Left ventricle myocardium superior (tissue), 1 donor: ENCODE results near the gene TRIM37. TPM values are rescaled to one million over a fixed set of nuclear protein-coding genes. Genes with fewer than 3 reads are reported as not detected.

Source experiments
- ATAC-seq: fragments of 200-7000 bp; cut with Tn5 transposase; one replicate; pipeline ENCODE4 v1.9.1; 2020; ENCODE audit warnings: mild to moderate bottlenecking, moderate library complexity
- DNase-seq: peaks from one replicate; pipeline ENCODE4 v3.0.0-alpha.2; 2020
- intact Hi-C: fragments of 100-400 bp; cut with micrococcal nuclease; formaldehyde crosslinking; loops from one replicate; pipeline ENCODE4 v1.11.0; 2022
- total RNA-seq: library from RNA; stranded (reverse); fragmentation: NEBNext Ultra II Directional; extraction: Animal tissue kit (Norgen Biotek cat#: 25700); gene quantifications from one replicate; pipeline ENCODE4 v1.2.1, GENCODE V29; 2021
- donor health status: DM: no; HTN: yes; CAD: no; lungs with severe emphysema.

TRIM37 gene
- total RNA-seq, 1 donor from 2014 or later: 19.4 TPM

DNA sequence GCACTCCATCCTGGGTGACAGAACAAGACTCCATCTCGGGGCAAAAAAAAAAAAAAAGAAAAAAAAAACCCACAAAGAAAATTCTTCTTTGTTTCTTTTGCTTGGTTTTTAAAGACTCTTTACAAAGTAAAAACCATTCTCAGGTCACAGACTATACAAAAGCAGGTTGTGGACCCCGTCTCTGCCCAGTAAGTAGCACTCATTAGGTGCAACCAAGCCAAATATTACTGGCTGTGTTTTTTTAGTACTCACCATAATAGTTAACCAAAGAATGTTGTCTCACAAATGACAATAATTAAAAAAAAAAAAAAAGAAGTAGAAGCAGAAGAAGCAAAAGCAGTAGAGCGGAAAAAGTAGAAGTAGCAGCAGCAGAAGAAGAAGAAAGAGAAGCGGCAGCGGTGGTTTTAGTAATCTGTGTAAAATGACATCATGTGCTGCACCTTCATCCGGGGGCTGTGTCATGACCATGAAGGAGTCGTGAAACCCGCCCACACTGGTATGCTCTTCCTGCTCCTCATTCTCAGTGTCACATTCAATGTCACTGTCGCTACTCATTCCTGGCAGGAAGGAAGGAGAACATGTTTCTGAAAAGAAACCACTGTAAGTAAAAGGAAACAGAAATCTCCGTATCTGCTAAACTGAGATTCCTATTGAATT lies 105.4 kb downstream of the TRIM37 start:
- DNase-seq (no peak), ATAC-seq (peak; percentile 51)
- intact Hi-C loops: loop anchor here (10.0 kb wide), 1 partner anchor 486 kb away; the partner anchor contains the start of gene MTMR4

DNA sequence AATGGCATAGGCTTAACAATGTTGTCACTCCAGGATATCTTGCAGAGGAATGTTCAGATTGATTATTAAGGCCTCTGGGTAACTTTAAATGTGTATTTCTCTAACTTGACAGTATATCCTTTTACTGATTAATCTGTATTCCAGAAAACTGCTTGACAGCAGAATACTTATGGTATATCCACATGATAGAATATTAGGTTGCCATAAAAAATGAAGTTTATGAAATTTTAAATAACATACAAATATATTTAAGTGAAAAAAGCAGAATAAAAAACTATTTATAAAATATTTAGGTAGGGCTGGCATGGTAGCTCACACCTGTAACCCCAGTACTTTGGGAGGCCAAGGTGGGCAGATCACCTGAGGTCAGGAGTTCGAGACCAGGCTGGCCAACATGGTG lies 106.7 kb downstream of the TRIM37 start:
- DNase-seq: no peak
- no peak for ATAC-seq
- intact Hi-C loops: loop anchor here (10.0 kb wide), 1 partner anchor 485 kb away; the partner anchor contains the start of gene MTMR4

- DNase-seq (no peak), ATAC-seq (no peak)
- intact Hi-C loops: no loop called here
Observed at GRCh38 chr17:58999500-58999899, 107.2 kb downstream of the TRIM37 start.

GRCh38 chr17:58998871-58999270 lies 107.8 kb downstream of the TRIM37 start:
- DNase-seq (no peak), ATAC-seq (no peak)
- intact Hi-C loops: no loop called here

DNA sequence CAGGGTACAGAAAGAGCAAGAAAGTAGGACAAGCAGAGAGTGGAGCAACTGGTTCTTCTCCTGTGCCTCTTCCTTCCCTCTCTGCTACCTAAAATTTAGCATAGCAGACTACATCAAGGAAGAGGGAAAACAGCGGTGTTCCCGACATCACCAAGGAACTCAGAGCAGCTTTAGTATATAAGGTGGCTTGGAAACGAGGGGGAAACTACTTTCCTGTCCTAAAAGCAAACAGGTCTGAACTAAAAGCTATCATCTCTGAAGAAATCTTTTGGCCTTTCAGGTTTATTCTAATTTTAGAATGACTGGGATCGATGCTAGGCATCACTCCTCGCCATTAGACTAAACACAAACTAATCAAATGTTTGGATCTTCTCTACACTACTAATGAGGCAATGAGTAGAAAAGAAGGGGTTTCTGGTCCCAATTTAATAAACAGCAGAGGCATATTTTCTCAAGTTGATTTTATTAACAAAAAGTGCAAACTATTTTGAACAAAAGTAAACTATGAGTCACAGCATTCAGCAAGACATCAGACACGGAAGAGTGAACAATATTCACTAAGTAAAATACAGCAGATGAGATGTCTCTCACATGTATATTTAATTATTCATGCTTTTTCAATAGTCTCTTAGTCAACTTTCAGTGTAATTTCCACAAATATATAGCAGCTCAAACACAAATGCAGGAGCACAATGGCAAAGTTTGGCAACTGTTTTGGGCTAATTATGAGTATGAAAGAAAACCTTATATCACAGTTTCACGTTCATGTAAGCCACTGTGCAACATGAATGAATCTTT lies 108.7 kb downstream of the TRIM37 start:
- no peak for ATAC-seq
- no peak for DNase-seq
- intact Hi-C loops: no loop called here

DNA sequence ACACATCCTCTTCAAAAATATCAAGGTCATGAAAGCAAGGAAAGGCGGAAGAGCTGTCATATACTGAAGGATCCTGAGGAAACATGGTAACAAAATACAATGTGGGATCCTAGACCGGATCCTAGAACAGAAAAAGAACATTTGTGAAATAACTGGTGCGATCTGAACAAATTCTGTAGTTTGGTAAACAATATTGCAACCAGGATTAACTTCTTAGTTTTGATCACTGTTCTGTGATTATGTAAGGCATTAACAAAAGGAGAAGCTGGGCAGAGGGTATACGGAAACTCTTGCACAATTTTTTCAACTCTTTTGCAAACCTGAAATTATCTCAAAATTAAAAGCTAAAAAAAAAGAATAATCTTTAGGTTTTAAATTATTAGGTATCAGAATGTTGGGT lies 109.7 kb downstream of the TRIM37 start:
- intact Hi-C loops: no loop called here
- no peak for ATAC-seq
- no peak for DNase-seq

DNA sequence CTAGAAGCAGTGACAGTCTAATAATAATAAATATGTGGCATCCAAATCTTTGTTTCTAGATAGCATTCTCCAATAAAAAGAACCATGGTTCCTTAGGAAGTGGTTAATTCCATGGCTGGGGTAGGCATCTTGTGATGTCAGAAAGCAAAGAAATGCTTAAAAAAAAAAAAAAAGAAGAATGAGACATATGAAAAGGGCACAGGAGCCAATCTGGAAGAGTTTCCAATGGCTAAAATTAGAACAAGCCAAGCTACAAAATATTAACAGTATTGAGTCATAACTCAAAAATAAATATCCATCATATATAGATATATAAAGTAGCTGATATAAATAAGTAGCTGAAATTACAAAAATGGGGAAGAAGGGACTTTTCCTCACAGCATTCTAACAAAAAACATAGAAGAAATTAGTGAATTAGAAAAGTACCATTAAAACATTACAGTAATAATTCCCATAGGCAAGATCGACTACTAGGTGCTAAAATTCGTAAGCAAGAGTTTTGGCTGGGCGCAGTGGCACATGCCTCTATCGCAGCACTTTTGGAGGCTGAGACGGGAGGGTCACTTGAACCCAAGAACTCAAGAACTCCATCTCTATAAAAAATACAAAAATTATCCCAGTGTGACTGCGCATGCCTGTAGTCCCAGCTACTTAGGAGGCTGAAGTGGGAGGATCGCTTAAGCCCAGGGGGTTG lies 111.3 kb downstream of the TRIM37 start:
- DNase-seq (no peak), ATAC-seq (peak; percentile 35)
- intact Hi-C loops: no loop called here

- DNase-seq (no peak), ATAC-seq (no peak)
- intact Hi-C loops: no loop called here
Observed at GRCh38 chr17:58993311-58993710, 113.4 kb downstream of the TRIM37 start.

DNA sequence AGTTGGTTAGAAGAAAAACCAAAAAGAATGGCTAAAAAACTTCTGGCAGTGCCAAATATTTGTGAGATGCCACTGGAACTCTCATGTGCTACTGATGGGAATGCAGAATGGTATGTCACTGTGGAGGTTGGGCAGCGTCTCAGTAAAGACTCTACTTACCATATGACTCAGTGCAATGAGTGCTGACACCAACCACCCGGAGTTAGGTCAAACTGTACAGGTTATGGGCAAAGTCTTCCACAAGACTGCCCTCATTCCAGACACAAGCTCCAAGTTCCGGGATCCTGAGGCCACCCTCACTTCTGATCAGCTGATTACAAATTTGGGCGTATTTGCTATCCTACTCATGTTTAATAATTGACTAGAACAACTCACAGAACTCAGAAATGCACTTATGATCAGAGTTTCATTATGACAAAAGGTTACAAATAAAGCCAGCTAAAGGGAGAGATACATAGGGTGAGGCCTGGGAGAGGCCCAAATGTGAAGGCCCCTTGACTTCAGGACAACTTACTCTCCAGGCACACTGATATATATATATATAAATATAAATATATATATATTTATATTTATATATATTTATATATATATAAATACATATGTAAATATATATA lies 114.9 kb downstream of the TRIM37 start:
- ATAC-seq (no peak), DNase-seq (no peak)
- intact Hi-C loops: no loop called here

DNA sequence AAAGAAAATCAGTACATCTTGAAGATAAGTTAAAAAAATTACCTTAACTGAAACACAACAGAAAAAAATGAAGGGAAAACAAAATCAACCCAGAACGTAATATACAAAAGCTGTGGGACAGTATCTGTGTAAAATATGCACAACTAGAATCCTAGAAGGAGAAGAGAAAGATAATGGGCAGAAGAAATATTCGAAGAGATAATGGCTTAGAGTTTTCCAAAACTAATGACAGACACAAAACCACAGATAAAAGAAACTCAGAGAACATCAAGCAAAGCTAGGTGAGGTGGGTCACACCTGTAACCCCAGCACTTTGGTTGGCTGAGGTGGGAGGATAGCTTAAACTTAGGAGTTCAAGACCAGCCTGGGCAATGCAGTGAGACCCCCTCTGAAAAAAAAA lies 117.1 kb downstream of the TRIM37 start:
- DNase-seq: no peak

GRCh38 chr17:58985971-58986370 lies 120.7 kb downstream of the TRIM37 start:
- intact Hi-C loops: no loop called here
- ATAC-seq: no peak
- DNase-seq: no peak

More for the DNA sequence above, 117.1 kb downstream of the TRIM37 start:
- intact Hi-C loops: no loop called here
- no peak for ATAC-seq

DNA sequence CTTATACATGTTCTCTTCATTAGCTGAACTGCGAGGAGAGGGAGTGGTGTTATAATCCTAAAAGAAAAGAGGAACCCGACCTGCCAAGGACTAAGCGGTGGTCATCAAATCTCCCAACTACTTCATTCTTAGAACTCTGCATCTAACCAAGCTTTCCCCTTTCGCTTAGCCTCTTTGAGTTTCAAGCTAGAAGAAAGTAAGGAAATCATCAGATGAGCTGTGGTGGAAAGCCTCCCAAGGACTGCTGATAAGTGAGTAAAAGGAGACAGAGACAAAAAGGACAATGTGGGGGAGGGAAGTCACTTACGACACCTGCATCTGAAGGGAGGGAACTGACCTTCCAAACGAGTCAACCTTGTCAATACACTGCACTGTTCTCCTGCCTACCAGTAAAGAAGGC lies 121.3 kb downstream of the TRIM37 start:
- no peak for ATAC-seq
- intact Hi-C loops: no loop called here

GRCh38 chr17:58982626-58983025 lies 124.1 kb downstream of the TRIM37 start:
- intact Hi-C loops: no loop called here
- no peak for ATAC-seq
- no peak for DNase-seq

More for the DNA sequence above, 121.3 kb downstream of the TRIM37 start:
- no peak for DNase-seq

DNA sequence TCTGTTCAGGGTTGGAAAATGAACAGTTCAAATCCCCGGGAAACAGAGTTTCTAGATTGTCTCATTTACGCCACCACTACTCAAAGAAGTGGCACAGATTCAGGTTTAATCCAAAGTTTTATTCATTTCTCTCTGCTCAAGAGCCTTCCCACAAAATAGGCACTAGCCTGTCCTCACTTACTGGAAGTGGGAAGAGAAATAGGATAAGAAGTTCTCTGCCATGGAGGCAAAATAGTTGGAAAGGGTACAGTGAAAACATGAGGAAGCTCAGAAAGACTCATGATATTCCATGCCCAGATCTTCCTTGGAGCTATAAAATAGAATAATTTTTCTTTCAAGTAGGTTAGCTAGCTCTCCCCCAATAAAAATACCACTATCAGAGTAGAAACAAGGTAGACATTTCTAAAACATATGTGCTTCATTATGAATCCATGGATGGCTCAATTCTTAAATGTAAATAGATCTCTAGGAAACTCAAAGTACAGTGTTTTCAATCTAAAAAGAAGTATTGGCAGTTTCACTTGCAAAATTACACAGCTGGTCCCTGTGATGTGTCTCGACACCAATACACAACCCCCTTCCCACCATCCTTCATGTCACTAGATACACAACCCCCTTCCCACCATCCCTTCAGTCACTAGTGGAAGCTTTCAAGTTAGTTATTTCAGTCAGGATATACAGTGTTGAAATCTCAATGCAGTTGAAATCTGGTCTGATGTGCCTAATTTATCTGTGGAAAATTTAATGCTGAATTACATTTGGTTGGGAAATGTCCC lies 125.8 kb downstream of the TRIM37 start:
- DNase-seq (no peak), ATAC-seq (no peak)
- intact Hi-C loops: no loop called here

DNA sequence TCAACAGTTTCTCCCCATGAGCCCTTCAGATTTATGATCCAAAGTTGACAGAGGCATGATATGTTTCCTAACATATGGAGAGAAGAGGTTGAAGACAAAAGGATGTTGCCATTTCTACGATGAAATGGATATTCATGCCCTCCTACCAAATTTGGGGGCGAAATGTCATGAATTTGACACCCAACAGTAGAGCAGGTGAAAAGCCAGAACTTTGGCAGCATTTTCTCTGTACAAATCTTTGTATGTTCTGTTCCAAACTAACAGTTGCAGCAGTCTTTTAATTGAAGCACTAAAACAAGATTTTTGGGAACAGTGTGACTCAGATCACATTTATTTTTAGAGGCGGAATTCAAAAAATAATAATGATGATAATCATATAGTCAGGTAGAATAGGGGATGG lies 130.1 kb downstream of the TRIM37 start:
- ATAC-seq (no peak), DNase-seq (no peak)
- intact Hi-C loops: no loop called here

DNA sequence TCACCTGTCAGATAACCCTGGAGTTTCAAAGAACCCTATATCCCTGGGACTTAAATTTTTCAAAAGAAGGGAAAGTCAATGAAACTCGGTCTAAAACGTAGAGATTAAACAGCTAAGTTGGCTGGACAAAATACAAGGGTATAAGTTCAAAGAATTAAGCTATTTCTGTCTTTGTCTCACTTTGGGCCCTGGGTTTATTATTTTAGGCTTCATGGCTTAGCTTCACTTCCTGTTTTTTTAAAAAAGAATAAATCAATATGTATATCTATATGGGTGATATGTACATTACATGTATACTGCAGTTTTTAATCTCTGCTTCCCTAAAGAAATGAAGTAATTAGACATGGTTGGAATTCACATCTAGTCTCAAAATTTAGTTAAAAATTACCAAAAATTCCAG lies 132.3 kb downstream of the TRIM37 start:
- DNase-seq (no peak), ATAC-seq (no peak)
- intact Hi-C loops: no loop called here

DNA sequence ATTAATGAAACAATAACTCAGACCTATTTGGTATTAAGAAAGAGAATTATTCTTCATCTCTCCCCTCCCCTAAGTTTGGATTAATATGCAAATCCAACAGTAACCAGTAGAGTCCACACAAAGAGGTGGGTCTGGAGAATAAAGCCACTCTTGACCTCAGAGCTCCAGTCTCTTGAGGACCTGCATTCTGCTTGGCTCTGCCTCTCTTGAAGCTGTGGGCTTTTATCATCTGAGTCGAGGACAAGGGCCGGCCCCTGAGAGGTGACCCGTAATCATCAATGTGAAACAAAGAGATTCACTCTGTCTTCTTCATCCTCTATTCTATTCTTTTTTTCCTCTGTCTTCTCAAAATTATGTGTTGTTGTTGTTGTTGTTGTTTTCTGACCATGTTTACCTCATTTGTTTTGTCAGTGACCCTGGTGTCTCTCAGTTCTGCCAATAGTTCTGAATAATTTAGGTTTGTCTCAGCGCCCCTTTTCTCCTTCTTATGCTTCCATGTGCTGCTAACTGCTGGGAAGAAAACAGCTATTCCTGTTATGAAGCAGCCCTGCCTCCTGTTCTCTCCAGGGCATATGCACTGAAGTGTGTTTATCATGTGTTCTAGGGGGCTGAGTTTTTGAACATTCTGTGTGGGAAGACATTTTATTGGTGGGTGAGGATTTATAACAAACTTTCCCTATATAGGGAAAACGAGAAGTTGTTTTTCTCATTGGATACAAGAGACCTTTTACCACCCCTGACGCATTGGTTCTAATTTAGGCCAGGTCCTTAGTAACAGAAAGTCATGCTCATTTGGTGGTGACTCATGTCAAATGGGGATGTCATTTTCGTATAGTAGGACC lies 135.8 kb downstream of the TRIM37 start:
- ATAC-seq (no peak), DNase-seq (no peak)
- intact Hi-C loops: no loop called here

- intact Hi-C loops: no loop called here
- no peak for DNase-seq
- ATAC-seq: no peak
Observed at GRCh38 chr17:58969612-58970011, 137.1 kb downstream of the TRIM37 start.
